K562 (cell line): ENCODE results near the gene CMTR1. TPM values are rescaled to one million over a fixed set of nuclear protein-coding genes. Genes with fewer than 3 reads are reported as not detected.

Source experiments
- CREBBP ChIP-seq: IDR thresholded peaks from one replicate; pipeline ENCODE4 v1.6.1; 2012; ENCODE audit warnings: low read depth, mild to moderate bottlenecking, control low read depth, inconsistent platforms, low read length
- IRF2 ChIP-seq: sonication (generic); formaldehyde crosslinking; IDR thresholded peaks from 2 replicates; pipeline ENCODE4 v1.8.1; 2022; ENCODE audit warnings: mild to moderate bottlenecking, missing genetic modification reagents
- JUN ChIP-seq, 2 experiments: sonication (generic) in 1 of 2; formaldehyde crosslinking in 1 of 2; IDR thresholded peaks; 2 replicates each; pipeline versions ENCODE4 v1.6.1 to v1.8.0; 2012 to 2022; ENCODE audit warnings: borderline replicate concordance in 2 of 2, mild to moderate bottlenecking in 2 of 2, improper control_type of control experiment in 1 of 2, low read depth in 1 of 2, low read length in 1 of 2, missing genetic modification reagents in 1 of 2
- THRB ChIP-seq: fragments of 450-650 bp; formaldehyde crosslinking; conservative IDR thresholded peaks from 2 replicates; pipeline ENCODE4 v1.4.0; 2022; ENCODE audit warnings: mild to moderate bottlenecking, missing genetic modification characterization
- ZBTB40 ChIP-seq, 2 experiments: fragments of 450-650 bp in 1 of 2; sonication (generic) in 1 of 2; formaldehyde crosslinking in 1 of 2; IDR thresholded peaks; 2 replicates each; pipeline versions ENCODE4 v1.7.1 to v1.9.0; 2016 to 2022; ENCODE audit warnings: inconsistent platforms in 1 of 2, mild to moderate bottlenecking in 1 of 2, missing genetic modification reagents in 1 of 2
- polyA plus RNA-seq, 8 experiments: library from polyadenylated mRNA; depleted of rRNA in 4 of 8; stranded (reverse) in 5 of 8; unstranded in 3 of 8; fragments of >200 nt; fragmentation: Nextera tagmentation in 2 of 8; fragmentation: Illumina TruSeq in 1 of 8; extraction: Ambion mirVana in 2 of 8; extraction: Trizol in 1 of 8; gene quantifications; 2 replicates each; pipeline versions ENCODE4 v1.2.1 to v1.2.3, GENCODE V29; 2011 to 2014; ENCODE audit warnings: inconsistent platforms in 1 of 8, missing spikeins in 1 of 8
- total RNA-seq, 7 experiments: library from RNA; depleted of rRNA in 6 of 7; stranded (reverse); fragments of >200 nt in 6 of 7; fragmentation: Illumina TruSeq in 2 of 7; extraction: Trizol in 2 of 7; gene quantifications; 2 replicates each; pipeline versions ENCODE4 v1.2.1 to v1.2.3, GENCODE V29; 2011 to 2021; ENCODE audit warnings: low replicate concordance in 1 of 7

Gene CMTR1
- total and polyA plus RNA-seq, 9 of the 15 experiments (the other 6 are each of a cell fraction or from before 2014, with no cell fraction given), result 2.9 to 63.5 (median 49.5) TPM

- TF ChIP-seq ZBTB40 (IDR thresholded peaks at IDR 0.05) (peak; percentile 67), ZBTB40 (CRISPR knock-in tag; IDR thresholded peaks at IDR 0.05) (no peak), JUN (IDR thresholded peaks at IDR 0.05; ENCODE audit: borderline replicate concordance, low read depth, low read length) (no peak), JUN (CRISPR knock-in tag; IDR thresholded peaks at IDR 0.05; ENCODE audit: borderline replicate concordance) (no peak), THRB (CRISPR knock-in tag) (no peak), CREBBP (no peak), IRF2 (CRISPR knock-in tag) (no peak)
These were observed 66.6 kb downstream of the CMTR1 start, which contains the start of gene CCDC167 (continued) for GRCh38 chr6:37499433-37500293.
